Measurements from ENCODE around the gene DDX41. TPM values are rescaled to one million over a fixed set of nuclear protein-coding genes. Genes with fewer than 3 reads are reported as not detected.

Gene DDX41
- total and polyA plus RNA-seq, 11 donors: 24.4 to 65.4 (median 37.7) TPM

DNA sequence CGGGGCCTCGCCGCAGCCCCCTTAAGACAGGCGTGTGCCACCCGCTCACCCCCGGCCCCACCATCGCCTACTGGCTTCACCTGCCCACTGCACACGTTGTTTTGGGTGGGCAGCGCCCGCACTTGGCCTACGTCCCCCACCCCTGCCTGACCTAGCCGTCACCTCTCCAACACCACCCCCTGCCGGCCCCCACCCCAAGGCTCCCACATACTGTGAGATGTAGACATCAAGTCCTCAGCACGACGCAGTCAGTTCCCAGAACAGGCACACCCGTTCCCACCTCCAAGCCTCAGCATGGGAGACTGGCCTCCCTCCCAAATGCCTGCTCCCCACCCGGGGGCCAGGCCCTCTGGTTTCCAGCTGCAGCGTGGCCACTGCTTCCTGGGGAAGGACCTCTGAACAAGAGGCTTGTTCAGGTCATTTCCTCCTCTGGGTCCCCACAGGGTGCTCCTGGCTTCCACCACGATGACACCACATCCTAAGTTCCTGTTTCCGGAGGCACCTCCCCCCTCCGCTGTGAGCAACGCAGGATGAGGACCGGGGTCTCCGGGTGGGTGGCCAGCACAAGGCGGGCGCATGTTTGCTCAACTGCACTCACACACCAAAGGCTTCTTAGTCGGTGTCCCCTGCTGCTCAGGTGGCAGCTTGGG is 54.6 kb downstream of the DDX41 start:
- Histone ChIP-seq H3K4me3 (peak overlapping the region in 6 of 12 donors; percentile 12 to 33 (median 20)), H3K9me3 (peaks cover 0 to 5% (median 0%) of the 10 kb centered on the region in 12 donors), H3K4me1 (peaks cover 0 to 26% (median 10%) of the 10 kb centered on the region in 12 donors), H3K27ac (peak overlapping the region; percentile 43 to 88 (median 74)), H3K36me3 (peaks cover 0 to 46% (median 23%) of the 10 kb centered on the region in 9 donors), H3K27me3 (no peaks in the 10 kb centered on the region)
- DNase-seq (peak; percentile 61 to 79 (median 73)), ATAC-seq (peak; percentile 41 to 85 (median 62))
- TF ChIP-seq POLR2A (IDR thresholded peaks at IDR 0.05): no peak
- TF ChIP-seq, protein P1, sequence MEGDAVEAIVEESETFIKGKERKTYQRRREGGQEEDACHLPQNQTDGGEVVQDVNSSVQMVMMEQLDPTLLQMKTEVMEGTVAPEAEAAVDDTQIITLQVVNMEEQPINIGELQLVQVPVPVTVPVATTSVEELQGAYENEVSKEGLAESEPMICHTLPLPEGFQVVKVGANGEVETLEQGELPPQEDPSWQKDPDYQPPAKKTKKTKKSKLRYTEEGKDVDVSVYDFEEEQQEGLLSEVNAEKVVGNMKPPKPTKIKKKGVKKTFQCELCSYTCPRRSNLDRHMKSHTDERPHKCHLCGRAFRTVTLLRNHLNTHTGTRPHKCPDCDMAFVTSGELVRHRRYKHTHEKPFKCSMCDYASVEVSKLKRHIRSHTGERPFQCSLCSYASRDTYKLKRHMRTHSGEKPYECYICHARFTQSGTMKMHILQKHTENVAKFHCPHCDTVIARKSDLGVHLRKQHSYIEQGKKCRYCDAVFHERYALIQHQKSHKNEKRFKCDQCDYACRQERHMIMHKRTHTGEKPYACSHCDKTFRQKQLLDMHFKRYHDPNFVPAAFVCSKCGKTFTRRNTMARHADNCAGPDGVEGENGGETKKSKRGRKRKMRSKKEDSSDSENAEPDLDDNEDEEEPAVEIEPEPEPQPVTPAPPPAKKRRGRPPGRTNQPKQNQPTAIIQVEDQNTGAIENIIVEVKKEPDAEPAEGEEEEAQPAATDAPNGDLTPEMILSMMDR (IDR thresholded peaks at IDR 0.05): no peak
- intact Hi-C loops (cut with DNase I): no loop called here
- WGBS, 4 donors: 65 to 73% (median 67%) methylated on average over 18 to 27 of the region's 27 CpGs

Other genes starting within 250 kb of the DDX41 start
- gene RAB24, start 213.2 kb downstream of the DDX41 start, total RNA-seq: 10 to 100 TPM; 11.6 to 27.5 (median 18.9) TPM
- 10 to 100 TPM; 23.8 to 28.3 TPM for gene RAB24, start 213.2 kb downstream of the DDX41 start, polyA plus RNA-seq
- gene PRELID1, start 213.2 kb downstream of the DDX41 start, total RNA-seq: 10 to 100 TPM; 30.3 to 80.6 (median 42.4) TPM
- 100 to 1,000 TPM in 1 of 2 donors, 10 to 100 TPM in 1; 33.8 to 160 TPM for gene PRELID1, start 213.2 kb downstream of the DDX41 start, polyA plus RNA-seq
- 1 to 10 TPM in 8 of 9 donors, under 1 TPM in 1; 0.52 to 9.1 (median 3.1) TPM for gene MXD3, start 205.1 kb downstream of the DDX41 start, total RNA-seq
- 1 to 10 TPM; 1.3 to 2.5 TPM for gene MXD3, start 205.1 kb downstream of the DDX41 start, polyA plus RNA-seq
- 100 to 1,000 TPM in 3 of 9 donors, 10 to 100 TPM in 6; 50.2 to 155 (median 63.6) TPM for gene LMAN2, start 165.3 kb downstream of the DDX41 start, total RNA-seq
- gene LMAN2, start 165.3 kb downstream of the DDX41 start, polyA plus RNA-seq: 100 to 1,000 TPM in 1 of 2 donors, 10 to 100 TPM in 1; 43.3 to 313 TPM
- gene RGS14, start 159.0 kb downstream of the DDX41 start, total RNA-seq: 10 to 100 TPM in 1 of 9 donors, 1 to 10 TPM in 8; 1.3 to 10.7 (median 2.9) TPM
- gene RGS14, start 159.0 kb downstream of the DDX41 start, polyA plus RNA-seq: 1 to 10 TPM; 3.7 to 4.9 TPM
- gene SLC34A1, start 132.5 kb downstream of the DDX41 start, total RNA-seq: not detected
- not detected for gene SLC34A1, start 132.5 kb downstream of the DDX41 start, polyA plus RNA-seq
- gene PFN3, start 116.3 kb downstream of the DDX41 start, total RNA-seq: not detected
- gene PFN3, start 116.3 kb downstream of the DDX41 start, polyA plus RNA-seq: not detected
- gene F12, start 107.4 kb downstream of the DDX41 start, total RNA-seq: under 1 TPM in 1 of 9 donors, not detected in 8; 0.56 TPM
- under 1 TPM in 1 of 2 donors, not detected in 1; 0.29 TPM for gene F12, start 107.4 kb downstream of the DDX41 start, polyA plus RNA-seq
- 10 to 100 TPM; 12.8 to 33.2 (median 17.3) TPM for gene GRK6, start 90.3 kb downstream of the DDX41 start, total RNA-seq
- gene GRK6, start 90.3 kb downstream of the DDX41 start, polyA plus RNA-seq: 10 to 100 TPM in 1 of 2 donors, 1 to 10 TPM in 1; 6.8 to 29.5 TPM
- 1 to 10 TPM in 8 of 9 donors, under 1 TPM in 1; 0.82 to 5.0 (median 1.8) TPM for gene PRR7, start 70.1 kb downstream of the DDX41 start, total RNA-seq
- gene PRR7, start 70.1 kb downstream of the DDX41 start, polyA plus RNA-seq: 1 to 10 TPM; 1.4 to 1.5 TPM
- 10 to 100 TPM; 12.3 to 60.7 (median 23.3) TPM for gene DBN1, start 43.3 kb downstream of the DDX41 start, total RNA-seq
- gene DBN1, start 43.3 kb downstream of the DDX41 start, polyA plus RNA-seq: 10 to 100 TPM; 13.2 to 28.1 TPM
- gene PDLIM7, start 19.4 kb downstream of the DDX41 start, total RNA-seq: 100 to 1,000 TPM in 1 of 9 donors, 10 to 100 TPM in 8; 36.3 to 124 (median 49.4) TPM
- 10 to 100 TPM; 89.9 to 95.1 TPM for gene PDLIM7, start 19.4 kb downstream of the DDX41 start, polyA plus RNA-seq
- gene DOK3, start 7.1 kb downstream of the DDX41 start, total RNA-seq: 10 to 100 TPM in 1 of 9 donors, 1 to 10 TPM in 7, under 1 TPM in 1; 0.77 to 23.8 (median 2.7) TPM
- gene DOK3, start 7.1 kb downstream of the DDX41 start, polyA plus RNA-seq: 1 to 10 TPM; 1.1 to 3.0 TPM
- gene FAM193B, start 37.6 kb upstream of the DDX41 start, total RNA-seq: 10 to 100 TPM; 13.1 to 34.4 (median 20.2) TPM
- 10 to 100 TPM; 17.4 to 58.9 TPM for gene FAM193B, start 37.6 kb upstream of the DDX41 start, polyA plus RNA-seq
- gene TMED9, start 75.2 kb upstream of the DDX41 start, total RNA-seq: 100 to 1,000 TPM in 2 of 9 donors, 10 to 100 TPM in 7; 46.2 to 138 (median 77.0) TPM
- gene TMED9, start 75.2 kb upstream of the DDX41 start, polyA plus RNA-seq: 100 to 1,000 TPM in 1 of 2 donors, 10 to 100 TPM in 1; 62.8 to 321 TPM
- gene B4GALT7, start 83.2 kb upstream of the DDX41 start, total RNA-seq: 10 to 100 TPM; 10.5 to 23.5 (median 17.7) TPM
- 10 to 100 TPM; 18.4 to 24.7 TPM for gene B4GALT7, start 83.2 kb upstream of the DDX41 start, polyA plus RNA-seq

Measured in heart left ventricle (tissue), 16 donors.